ENCODE measurements around the gene FAM47E.
A peak's percentile ranks its signal among the peaks of the same experiment; 100 is the strongest.

FAM47E gene

DNA sequence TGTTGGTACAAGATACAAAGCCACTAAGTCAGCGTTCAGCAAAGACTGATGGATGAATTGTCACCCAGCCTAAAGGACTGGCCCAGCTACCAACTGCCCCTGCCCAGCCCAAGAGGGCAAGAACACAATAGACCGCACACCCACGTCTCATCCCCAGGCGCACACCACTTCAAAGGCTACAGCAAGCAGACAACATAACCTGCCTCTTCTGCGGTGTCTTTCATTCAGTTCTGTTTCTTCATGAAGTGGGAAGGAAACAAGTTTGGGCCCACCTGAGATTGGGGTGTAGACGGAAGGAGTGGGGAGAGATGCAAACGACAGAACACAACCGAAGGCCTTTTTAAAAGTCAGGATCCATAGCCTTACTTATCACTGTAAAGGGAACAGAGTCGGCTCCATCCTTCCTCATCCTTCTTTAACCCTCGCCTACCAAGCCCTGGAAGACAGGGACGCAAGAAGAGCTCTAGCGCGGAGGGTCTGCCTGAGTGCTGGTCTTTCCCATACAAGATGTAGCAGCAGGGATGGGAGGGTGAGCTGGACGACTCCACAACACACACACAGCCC is 38.6 kb upstream of the FAM47E start:
- ChIA-PET CTCF (interaction anchor here (1.0 to 9.7 kb wide), 3 partner anchors 10 to 165 kb away, joined by 3 to 82 read pairs (median 3); no protein-coding TSS in a partner anchor), POLR2A (interaction anchor here (1.1 to 2.0 kb wide), 2 partner anchors 14 to 93 kb away, joined by 6 to 10 read pairs; partner anchors contain the start of gene STBD1)
- TF ChIP-seq, protein P1, sequence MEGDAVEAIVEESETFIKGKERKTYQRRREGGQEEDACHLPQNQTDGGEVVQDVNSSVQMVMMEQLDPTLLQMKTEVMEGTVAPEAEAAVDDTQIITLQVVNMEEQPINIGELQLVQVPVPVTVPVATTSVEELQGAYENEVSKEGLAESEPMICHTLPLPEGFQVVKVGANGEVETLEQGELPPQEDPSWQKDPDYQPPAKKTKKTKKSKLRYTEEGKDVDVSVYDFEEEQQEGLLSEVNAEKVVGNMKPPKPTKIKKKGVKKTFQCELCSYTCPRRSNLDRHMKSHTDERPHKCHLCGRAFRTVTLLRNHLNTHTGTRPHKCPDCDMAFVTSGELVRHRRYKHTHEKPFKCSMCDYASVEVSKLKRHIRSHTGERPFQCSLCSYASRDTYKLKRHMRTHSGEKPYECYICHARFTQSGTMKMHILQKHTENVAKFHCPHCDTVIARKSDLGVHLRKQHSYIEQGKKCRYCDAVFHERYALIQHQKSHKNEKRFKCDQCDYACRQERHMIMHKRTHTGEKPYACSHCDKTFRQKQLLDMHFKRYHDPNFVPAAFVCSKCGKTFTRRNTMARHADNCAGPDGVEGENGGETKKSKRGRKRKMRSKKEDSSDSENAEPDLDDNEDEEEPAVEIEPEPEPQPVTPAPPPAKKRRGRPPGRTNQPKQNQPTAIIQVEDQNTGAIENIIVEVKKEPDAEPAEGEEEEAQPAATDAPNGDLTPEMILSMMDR (IDR thresholded peaks at IDR 0.05; ENCODE audit: insufficient read depth, low read length, missing control alignments), result no peak
- no peak for DNase-seq (ENCODE audit: low read depth, low spot score)
- peak overlapping the region; percentile 82 for H3K4me3 ChIP-seq (ENCODE audit: low read depth, low read length)

DNA sequence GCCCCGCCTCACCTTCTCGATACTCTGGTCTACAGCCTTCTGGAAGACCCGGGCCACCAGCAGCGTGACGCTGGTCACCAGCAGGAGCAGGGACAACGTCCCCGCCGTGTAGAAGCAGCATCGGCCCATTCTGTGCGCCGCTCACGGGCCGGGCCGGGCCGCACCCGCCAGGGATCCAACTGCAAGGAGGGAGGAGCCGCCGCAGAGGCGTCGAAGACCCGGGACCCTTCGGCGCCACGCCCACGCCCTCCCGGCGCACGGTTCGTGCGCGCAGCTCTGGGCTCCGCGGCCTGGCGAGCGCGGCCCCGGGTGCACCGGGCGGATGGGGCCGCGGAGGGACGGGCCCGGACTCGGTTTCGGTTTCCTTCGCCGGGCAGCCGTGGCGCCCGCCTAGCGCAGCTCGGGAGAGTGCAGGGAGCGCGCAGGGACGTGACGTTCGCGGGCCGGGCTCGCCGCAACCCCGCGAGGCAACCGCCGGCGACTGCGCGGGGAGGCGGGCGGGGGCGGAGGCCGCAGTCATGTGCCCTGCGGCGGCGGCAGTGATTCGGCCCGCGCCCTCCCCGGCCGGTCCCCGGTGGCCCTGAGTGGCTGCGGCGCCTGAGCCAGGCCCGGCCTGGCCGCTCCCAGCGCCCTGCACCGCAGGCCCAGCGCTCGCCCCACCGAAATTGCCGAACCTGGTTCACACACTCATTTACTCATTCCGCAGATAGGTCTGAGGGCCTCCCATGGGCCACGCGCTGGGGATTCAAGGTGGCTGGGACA is 37.9 kb upstream of the FAM47E start, which contains the start of gene SCARB2:
TSS of gene SCARB2 (minus strand) at position 410 of the 762 bp plus-strand sequence. CDS start at position 129, 281 bp downstream.
- POLR2A ChIA-PET, result interaction anchor here (1.1 to 2.0 kb wide), 2 partner anchors 15 to 92 kb away, joined by 6 to 10 read pairs; partner anchors contain the start of gene STBD1
- CTCF ChIA-PET, result interaction anchor here (1.2 to 9.7 kb wide), 2 partner anchors 9 to 34 kb away, joined by 3 to 82 read pairs; no protein-coding TSS in a partner anchor
- DNase-seq (ENCODE audit: low read depth, low spot score), result no peak
- TF ChIP-seq, protein P1 (IDR thresholded peaks at IDR 0.05; ENCODE audit: insufficient read depth, low read length, missing control alignments), result no peak
- peak within 1 kb of the TSS; percentile 82 for H3K4me3 ChIP-seq (ENCODE audit: low read depth, low read length)

DNA sequence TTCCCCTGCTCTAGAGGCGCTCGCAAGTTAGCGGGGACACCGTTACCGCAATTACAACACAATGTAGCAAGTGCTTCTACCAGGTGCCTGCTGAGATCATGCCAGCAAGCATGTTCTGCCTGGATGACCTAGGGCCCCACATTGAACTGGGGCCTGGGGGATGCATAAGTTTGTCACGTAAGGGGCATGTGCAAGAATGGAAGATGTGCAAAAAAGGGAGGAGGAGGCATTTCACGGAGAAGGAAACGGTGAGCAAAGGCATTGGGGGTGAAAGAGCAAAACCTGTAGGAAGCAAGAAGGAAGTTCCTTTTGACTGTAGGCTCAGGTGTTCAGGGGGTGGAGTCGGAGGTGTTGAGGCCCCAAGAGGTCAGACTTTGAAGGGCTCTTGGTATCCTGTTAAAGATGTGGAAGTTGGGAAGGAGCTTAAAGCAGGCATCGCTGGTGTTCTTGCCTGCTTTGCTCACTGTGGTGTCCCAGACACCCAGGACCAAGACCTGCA is 37.3 kb upstream of the FAM47E start:
- ChIA-PET CTCF (interaction anchor here (0.7 to 9.7 kb wide), 4 partner anchors 34 to 93 kb away, joined by 3 to 82 read pairs (median 8); partner anchors contain the start of gene STBD1), POLR2A (interaction anchor here (1.1 to 2.0 kb wide), 2 partner anchors 15 to 92 kb away, joined by 6 to 10 read pairs; partner anchors contain the start of gene STBD1)
- TF ChIP-seq, protein P1 (IDR thresholded peaks at IDR 0.05; ENCODE audit: insufficient read depth, low read length, missing control alignments), result no peak
- H3K4me3 ChIP-seq (ENCODE audit: low read depth, low read length), result peak overlapping the region; percentile 82
- no peak for DNase-seq (ENCODE audit: low read depth, low spot score)

DNA sequence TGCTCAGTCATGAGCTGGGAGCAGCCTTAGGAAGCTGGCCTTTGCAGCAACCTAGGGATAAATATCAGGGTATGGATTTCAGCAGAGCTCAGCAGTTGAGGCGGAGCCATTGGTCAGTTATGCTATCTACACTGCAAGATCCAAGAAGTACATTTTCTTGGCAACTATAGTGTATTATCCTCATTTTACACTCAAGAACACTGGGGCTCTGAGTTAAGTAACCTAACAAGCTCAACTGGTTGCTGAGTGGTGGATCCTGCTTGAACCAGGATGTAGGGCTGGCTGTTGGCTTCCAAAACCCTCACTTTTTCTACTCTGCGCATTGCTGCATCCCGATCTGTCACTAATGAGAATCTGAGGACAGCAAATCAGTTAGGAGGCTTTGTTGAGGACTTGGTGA is 36.4 kb upstream of the FAM47E start:
- ChIA-PET CTCF (interaction anchor here (0.7 to 1.8 kb wide), 4 partner anchors 13 to 92 kb away, joined by 3 to 8 read pairs (median 5); partner anchors contain the start of gene STBD1), POLR2A (no interaction called here)
- H3K4me3 ChIP-seq (ENCODE audit: low read depth, low read length), result no peak overlapping the region
- TF ChIP-seq, protein P1 (IDR thresholded peaks at IDR 0.05; ENCODE audit: insufficient read depth, low read length, missing control alignments), result no peak
- DNase-seq (ENCODE audit: low read depth, low spot score), result no peak

DNA sequence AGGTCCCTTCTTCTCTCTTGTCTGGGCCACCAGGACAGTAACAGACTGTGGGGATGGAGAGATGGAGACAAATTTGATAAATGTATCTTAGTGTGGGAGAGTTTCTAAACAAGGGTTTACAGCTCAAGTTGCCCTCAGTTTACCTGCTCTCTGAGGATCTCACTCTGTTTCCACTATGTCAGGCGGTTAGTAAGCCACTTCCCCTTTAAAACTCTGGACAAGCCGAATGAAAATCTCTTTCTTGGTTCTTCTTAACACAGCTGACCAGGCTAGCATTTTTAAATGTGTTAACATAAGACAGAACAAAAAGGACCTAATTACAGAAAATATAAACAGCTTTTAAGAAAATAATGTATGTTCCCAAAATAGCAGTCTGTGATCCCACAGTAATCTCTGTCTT is 35.0 kb upstream of the FAM47E start:
- ChIA-PET CTCF (no interaction called here), POLR2A (no interaction called here)
- DNase-seq (ENCODE audit: low read depth, low spot score), result no peak
- TF ChIP-seq, protein P1 (IDR thresholded peaks at IDR 0.05; ENCODE audit: insufficient read depth, low read length, missing control alignments), result no peak
- H3K4me3 ChIP-seq (ENCODE audit: low read depth, low read length), result no peak overlapping the region

Data from AG04449 (cell line).